GM23338 (cell line): ENCODE results near the gene KATNAL1. TPM values are rescaled to one million over a fixed set of nuclear protein-coding genes. Genes with fewer than 3 reads are reported as not detected.

Experiments used
- ATAC-seq: fragments of 200-7000 bp; cut with Tn5 transposase; 3 replicates; pipeline ENCODE4 v1.9.1; 2020
- DNase-seq: peaks from one replicate; pipeline ENCODE4 v3.0.0-alpha.2; 2015; ENCODE audit warnings: low spot score
- H2AFZ ChIP-seq: fragments of 200-600 bp; sonication (generic); 2 replicates; pipeline ENCODE4 v1.8.0; 2016; ENCODE audit warnings: antibody characterized with exemption, mild to moderate bottlenecking, moderate library complexity
- H3F3A ChIP-seq: fragments of 200-600 bp; sonication (generic); replicated peaks from 2 replicates; pipeline ENCODE4 v1.8.0; 2017; ENCODE audit warnings: antibody characterized with exemption, mixed run types, low read depth
- H3K27ac ChIP-seq: fragments of 200-600 bp; sonication (generic); 2 replicates; pipeline ENCODE4 v1.6.1; 2016; ENCODE audit warnings: low read depth
- H3K27me3 ChIP-seq: fragments of 200-600 bp; sonication (generic); 2 replicates; pipeline ENCODE4 v1.8.0; 2016; ENCODE audit warnings: mild to moderate bottlenecking, mixed run types, moderate library complexity; ENCODE audit not compliant: insufficient read depth
- H3K36me3 ChIP-seq: fragments of 200-600 bp; sonication (generic); 2 replicates; pipeline ENCODE4 v1.8.0; 2016; ENCODE audit warnings: mild to moderate bottlenecking; ENCODE audit not compliant: insufficient read depth
- H3K4me1 ChIP-seq: fragments of 200-600 bp; sonication (generic); 2 replicates; pipeline ENCODE4 v1.8.0; 2016; ENCODE audit warnings: mild to moderate bottlenecking, moderate library complexity; ENCODE audit not compliant: insufficient read depth
- H3K4me2 ChIP-seq: fragments of 200-600 bp; sonication (generic); 2 replicates; pipeline ENCODE4 v1.7.1; 2017; ENCODE audit warnings: mixed run types
- H3K4me3 ChIP-seq: fragments of 200-600 bp; sonication (generic); 2 replicates; pipeline ENCODE4 v1.6.1; 2016; ENCODE audit warnings: mixed run types
- H3K79me2 ChIP-seq: fragments of 200-600 bp; sonication (generic); replicated peaks from 2 replicates; pipeline ENCODE4 v1.8.0; 2017; ENCODE audit warnings: mild to moderate bottlenecking; ENCODE audit not compliant: insufficient read depth
- H3K9me2 ChIP-seq: fragments of 200-600 bp; sonication (generic); 2 replicates; pipeline ENCODE4 v1.8.0; 2017; ENCODE audit not compliant: insufficient read depth
- H4K20me1 ChIP-seq: fragments of 200-600 bp; sonication (generic); replicated peaks from 2 replicates; pipeline ENCODE4 v1.8.0; 2017; ENCODE audit warnings: mild to moderate bottlenecking; ENCODE audit not compliant: insufficient read depth
- H3K27ac Mint-ChIP-seq: 2 replicates; pipeline ENCODE4 v1.8.0; 2020; ENCODE audit warnings: inconsistent platforms, mild to moderate bottlenecking, moderate library complexity, mixed read lengths
- H3K27me3 Mint-ChIP-seq: 3 replicates; pipeline ENCODE4 v1.8.0; 2022; ENCODE audit warnings: low read depth, mild to moderate bottlenecking, moderate library complexity, mixed read lengths, inconsistent platforms; ENCODE audit not compliant: insufficient read depth, poor library complexity
- H3K36me3 Mint-ChIP-seq: 3 replicates; pipeline ENCODE4 v1.8.0; 2021; ENCODE audit warnings: low read depth, mild to moderate bottlenecking, inconsistent platforms, moderate library complexity, mixed read lengths
- H3K4me1 Mint-ChIP-seq: 3 replicates; pipeline ENCODE4 v1.8.0; 2020; ENCODE audit warnings: mild to moderate bottlenecking, inconsistent platforms, mixed read lengths
- H3K4me3 Mint-ChIP-seq: 3 replicates; pipeline ENCODE4 v1.8.0; 2021; ENCODE audit warnings: moderate library complexity, mild to moderate bottlenecking, inconsistent platforms, mixed read lengths
- H3K9me3 Mint-ChIP-seq: 3 replicates; pipeline ENCODE4 v1.8.0; 2020; ENCODE audit warnings: moderate library complexity, mild to moderate bottlenecking, inconsistent platforms, mixed read lengths
- CREB1 ChIP-seq: fragments of 250-450 bp; sonication (Bioruptor Pico); IDR thresholded peaks from 2 replicates; pipeline ENCODE4 v1.5.0; 2020; ENCODE audit warnings: low read depth, mild to moderate bottlenecking, moderate library complexity
- EZH2 ChIP-seq: fragments of 200-600 bp; sonication (generic); IDR thresholded peaks from one replicate; pipeline ENCODE4 v1.8.0; 2017; ENCODE audit warnings: antibody characterized with exemption, mild to moderate bottlenecking, low read depth; ENCODE audit not compliant: unreplicated experiment
- JUNB ChIP-seq: IDR thresholded peaks from one replicate; pipeline ENCODE4 v1.6.1; 2016; ENCODE audit warnings: antibody characterized with exemption; ENCODE audit not compliant: unreplicated experiment
- STAT1 ChIP-seq: IDR thresholded peaks from one replicate; pipeline ENCODE4 v1.6.1; 2016; ENCODE audit warnings: antibody characterized with exemption; ENCODE audit not compliant: unreplicated experiment
- ZNF114 ChIP-seq: fragments of 250-450 bp; sonication (Bioruptor Pico); IDR thresholded peaks from 2 replicates; pipeline ENCODE4 v1.5.0; 2020; ENCODE audit warnings: mild to moderate bottlenecking, moderate library complexity
- ZNF331 ChIP-seq: fragments of 250-450 bp; sonication (Bioruptor Pico); IDR thresholded peaks from 2 replicates; pipeline ENCODE4 v1.5.0; 2020; ENCODE audit warnings: low read depth, mild to moderate bottlenecking, moderate library complexity
- polyA plus RNA-seq: library from polyadenylated mRNA; unstranded; fragments of >200 nt; fragmentation: Nextera tagmentation; extraction: Ambion mirVana; gene quantifications from 2 replicates; pipeline ENCODE4 v1.2.1, GENCODE V29; 2016
- total RNA-seq: library from RNA; depleted of rRNA; stranded (reverse); fragments of >200 nt; shearing (Covaris generic); gene quantifications from 2 replicates; pipeline ENCODE4 v1.2.3, GENCODE V29; 2014
- TF ChIP-seq, protein P1 (sequence below): fragments of 250-450 bp; sonication (Bioruptor Pico); IDR thresholded peaks from 2 replicates; pipeline ENCODE4 v1.5.0; 2020; ENCODE audit warnings: mild to moderate bottlenecking, moderate library complexity
- TF ChIP-seq, protein P2 (sequence below): IDR thresholded peaks from 2 replicates; pipeline ENCODE4 v1.6.1; 2016; ENCODE audit warnings: antibody characterized with exemption
- TF ChIP-seq, protein P3 (sequence below), 2 experiments: fragments of 200-600 bp in 1 of 2; sonication (generic) in 1 of 2; conservative IDR thresholded peaks; 2 replicates each; pipeline versions ENCODE4 v1.5.1 to v1.6.1; 2016 to 2017; ENCODE audit warnings: antibody characterized with exemption in 2 of 2, low read depth in 2 of 2, mild to moderate bottlenecking in 2 of 2, moderate library complexity in 1 of 2
- TF ChIP-seq, protein P4 (sequence below): IDR thresholded peaks from one replicate; pipeline ENCODE4 v1.6.1; 2018; ENCODE audit warnings: antibody characterized with exemption; ENCODE audit not compliant: unreplicated experiment

KATNAL1 gene
- total and polyA plus RNA-seq, 2 experiments from 2014 or later, result 6.1 to 11.5 TPM

DNA sequence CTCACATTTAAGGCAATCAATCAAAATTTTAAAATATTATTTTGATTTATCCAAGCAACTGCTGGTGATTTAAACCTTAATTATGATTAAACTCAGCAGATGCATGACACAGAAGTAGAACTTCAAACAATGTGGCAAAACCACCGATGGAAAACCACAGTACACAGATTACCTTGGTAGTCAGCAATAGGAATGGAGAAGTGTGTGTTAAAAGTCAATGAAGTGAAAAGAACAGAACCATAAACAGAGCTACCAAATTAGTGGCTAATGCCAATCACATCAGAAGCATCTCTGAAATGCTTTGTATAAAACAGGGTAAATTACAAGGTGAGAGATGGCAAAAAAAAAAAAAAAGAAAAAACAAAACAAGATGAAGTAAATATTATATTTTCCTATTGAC, 31.2 kb downstream of the KATNAL1 start (continued):
- TF ChIP-seq, protein P1, sequence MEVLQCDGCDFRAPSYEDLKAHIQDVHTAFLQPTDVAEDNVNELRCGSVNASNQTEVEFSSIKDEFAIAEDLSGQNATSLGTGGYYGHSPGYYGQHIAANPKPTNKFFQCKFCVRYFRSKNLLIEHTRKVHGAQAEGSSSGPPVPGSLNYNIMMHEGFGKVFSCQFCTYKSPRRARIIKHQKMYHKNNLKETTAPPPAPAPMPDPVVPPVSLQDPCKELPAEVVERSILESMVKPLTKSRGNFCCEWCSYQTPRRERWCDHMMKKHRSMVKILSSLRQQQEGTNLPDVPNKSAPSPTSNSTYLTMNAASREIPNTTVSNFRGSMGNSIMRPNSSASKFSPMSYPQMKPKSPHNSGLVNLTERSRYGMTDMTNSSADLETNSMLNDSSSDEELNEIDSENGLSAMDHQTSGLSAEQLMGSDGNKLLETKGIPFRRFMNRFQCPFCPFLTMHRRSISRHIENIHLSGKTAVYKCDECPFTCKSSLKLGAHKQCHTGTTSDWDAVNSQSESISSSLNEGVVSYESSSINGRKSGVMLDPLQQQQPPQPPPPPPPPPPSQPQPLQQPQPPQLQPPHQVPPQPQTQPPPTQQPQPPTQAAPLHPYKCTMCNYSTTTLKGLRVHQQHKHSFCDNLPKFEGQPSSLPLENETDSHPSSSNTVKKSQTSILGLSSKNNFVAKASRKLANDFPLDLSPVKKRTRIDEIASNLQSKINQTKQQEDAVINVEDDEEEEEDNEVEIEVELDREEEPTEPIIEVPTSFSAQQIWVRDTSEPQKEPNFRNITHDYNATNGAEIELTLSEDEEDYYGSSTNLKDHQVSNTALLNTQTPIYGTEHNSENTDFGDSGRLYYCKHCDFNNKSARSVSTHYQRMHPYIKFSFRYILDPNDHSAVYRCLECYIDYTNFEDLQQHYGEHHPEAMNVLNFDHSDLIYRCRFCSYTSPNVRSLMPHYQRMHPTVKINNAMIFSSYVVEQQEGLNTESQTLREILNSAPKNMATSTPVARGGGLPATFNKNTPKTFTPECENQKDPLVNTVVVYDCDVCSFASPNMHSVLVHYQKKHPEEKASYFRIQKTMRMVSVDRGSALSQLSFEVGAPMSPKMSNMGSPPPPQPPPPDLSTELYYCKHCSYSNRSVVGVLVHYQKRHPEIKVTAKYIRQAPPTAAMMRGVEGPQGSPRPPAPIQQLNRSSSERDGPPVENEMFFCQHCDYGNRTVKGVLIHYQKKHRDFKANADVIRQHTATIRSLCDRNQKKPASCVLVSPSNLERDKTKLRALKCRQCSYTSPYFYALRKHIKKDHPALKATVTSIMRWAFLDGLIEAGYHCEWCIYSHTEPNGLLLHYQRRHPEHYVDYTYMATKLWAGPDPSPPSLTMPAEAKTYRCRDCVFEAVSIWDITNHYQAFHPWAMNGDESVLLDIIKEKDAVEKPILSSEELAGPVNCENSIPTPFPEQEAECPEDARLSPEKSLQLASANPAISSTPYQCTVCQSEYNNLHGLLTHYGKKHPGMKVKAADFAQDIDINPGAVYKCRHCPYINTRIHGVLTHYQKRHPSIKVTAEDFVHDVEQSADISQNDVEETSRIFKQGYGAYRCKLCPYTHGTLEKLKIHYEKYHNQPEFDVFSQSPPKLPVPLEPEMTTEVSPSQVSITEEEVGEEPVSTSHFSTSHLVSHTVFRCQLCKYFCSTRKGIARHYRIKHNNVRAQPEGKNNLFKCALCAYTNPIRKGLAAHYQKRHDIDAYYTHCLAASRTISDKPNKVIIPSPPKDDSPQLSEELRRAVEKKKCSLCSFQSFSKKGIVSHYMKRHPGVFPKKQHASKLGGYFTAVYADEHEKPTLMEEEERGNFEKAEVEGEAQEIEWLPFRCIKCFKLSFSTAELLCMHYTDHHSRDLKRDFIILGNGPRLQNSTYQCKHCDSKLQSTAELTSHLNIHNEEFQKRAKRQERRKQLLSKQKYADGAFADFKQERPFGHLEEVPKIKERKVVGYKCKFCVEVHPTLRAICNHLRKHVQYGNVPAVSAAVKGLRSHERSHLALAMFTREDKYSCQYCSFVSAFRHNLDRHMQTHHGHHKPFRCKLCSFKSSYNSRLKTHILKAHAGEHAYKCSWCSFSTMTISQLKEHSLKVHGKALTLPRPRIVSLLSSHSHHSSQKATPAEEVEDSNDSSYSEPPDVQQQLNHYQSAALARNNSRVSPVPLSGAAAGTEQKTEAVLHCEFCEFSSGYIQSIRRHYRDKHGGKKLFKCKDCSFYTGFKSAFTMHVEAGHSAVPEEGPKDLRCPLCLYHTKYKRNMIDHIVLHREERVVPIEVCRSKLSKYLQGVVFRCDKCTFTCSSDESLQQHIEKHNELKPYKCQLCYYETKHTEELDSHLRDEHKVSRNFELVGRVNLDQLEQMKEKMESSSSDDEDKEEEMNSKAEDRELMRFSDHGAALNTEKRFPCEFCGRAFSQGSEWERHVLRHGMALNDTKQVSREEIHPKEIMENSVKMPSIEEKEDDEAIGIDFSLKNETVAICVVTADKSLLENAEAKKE (CRISPR knock-in tag), result no peak
- TF ChIP-seq EZH2 (no peak), JUNB (no peak)

DNA sequence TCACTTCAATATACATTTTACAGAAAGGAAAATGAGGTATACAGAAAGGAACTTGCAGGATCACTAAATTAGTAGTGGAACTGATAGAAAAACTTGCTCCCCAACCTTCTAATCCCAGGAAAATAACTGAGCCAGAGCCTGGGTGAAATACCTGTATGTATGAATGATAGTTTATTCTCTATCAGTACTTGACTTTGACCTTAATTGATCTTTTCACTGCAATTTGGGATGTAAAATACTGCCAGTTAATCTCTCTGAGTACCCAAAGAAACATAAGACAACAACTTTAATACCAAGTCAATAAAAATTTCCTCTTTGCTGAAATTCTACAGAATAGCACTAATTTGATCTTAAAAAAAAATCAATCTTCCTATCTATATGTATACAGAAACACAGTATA, 33.3 kb downstream of the KATNAL1 start:
- 0 out of 2 replicates have a peak, but pooled peaks cover 4% of the 10 kb centered on the region for H3K4me1 ChIP-seq
- H3K27me3 ChIP-seq, result no peaks in the 10 kb centered on the region
- no peaks in the 10 kb centered on the region; the same call in 1 of the 2 replicates for H3K79me2 ChIP-seq
- no peaks in the 10 kb centered on the region for H3K36me3 ChIP-seq
- no peak overlapping the region for H3K4me2 ChIP-seq
- Mint-ChIP-seq H3K36me3 (peaks cover 25% of the 10 kb centered on the region), H3K27me3 (peaks cover 1% of the 10 kb centered on the region), H3K4me3 (no peak overlapping the region), H3K4me1 (no peaks in the 10 kb centered on the region), H3K9me3 (no peaks in the 10 kb centered on the region), H3K27ac (no peak overlapping the region)
- no peaks in the 10 kb centered on the region for H3F3A ChIP-seq
- no peak overlapping the region for H3K4me3 ChIP-seq
- H2AFZ ChIP-seq, result no peak overlapping the region
- DNase-seq (no peak), ATAC-seq (no peak)
- H3K9me2 ChIP-seq, result no peaks in the 10 kb centered on the region
- no peaks in the 10 kb centered on the region for H4K20me1 ChIP-seq
- no peak overlapping the region for H3K27ac ChIP-seq
- TF ChIP-seq, protein P2, sequence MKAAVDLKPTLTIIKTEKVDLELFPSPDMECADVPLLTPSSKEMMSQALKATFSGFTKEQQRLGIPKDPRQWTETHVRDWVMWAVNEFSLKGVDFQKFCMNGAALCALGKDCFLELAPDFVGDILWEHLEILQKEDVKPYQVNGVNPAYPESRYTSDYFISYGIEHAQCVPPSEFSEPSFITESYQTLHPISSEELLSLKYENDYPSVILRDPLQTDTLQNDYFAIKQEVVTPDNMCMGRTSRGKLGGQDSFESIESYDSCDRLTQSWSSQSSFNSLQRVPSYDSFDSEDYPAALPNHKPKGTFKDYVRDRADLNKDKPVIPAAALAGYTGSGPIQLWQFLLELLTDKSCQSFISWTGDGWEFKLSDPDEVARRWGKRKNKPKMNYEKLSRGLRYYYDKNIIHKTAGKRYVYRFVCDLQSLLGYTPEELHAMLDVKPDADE, result no peak
- no peak for TF ChIP-seq ZNF114 (CRISPR knock-in tag)
- no peak for TF ChIP-seq ZNF331
- no peak for TF ChIP-seq JUNB
- TF ChIP-seq, protein P3, sequence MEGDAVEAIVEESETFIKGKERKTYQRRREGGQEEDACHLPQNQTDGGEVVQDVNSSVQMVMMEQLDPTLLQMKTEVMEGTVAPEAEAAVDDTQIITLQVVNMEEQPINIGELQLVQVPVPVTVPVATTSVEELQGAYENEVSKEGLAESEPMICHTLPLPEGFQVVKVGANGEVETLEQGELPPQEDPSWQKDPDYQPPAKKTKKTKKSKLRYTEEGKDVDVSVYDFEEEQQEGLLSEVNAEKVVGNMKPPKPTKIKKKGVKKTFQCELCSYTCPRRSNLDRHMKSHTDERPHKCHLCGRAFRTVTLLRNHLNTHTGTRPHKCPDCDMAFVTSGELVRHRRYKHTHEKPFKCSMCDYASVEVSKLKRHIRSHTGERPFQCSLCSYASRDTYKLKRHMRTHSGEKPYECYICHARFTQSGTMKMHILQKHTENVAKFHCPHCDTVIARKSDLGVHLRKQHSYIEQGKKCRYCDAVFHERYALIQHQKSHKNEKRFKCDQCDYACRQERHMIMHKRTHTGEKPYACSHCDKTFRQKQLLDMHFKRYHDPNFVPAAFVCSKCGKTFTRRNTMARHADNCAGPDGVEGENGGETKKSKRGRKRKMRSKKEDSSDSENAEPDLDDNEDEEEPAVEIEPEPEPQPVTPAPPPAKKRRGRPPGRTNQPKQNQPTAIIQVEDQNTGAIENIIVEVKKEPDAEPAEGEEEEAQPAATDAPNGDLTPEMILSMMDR (conservative IDR thresholded peaks at IDR 0.05; ENCODE audit: low read depth in 2 of 2), result no peak
- no peak for TF ChIP-seq EZH2
- TF ChIP-seq, protein P4, sequence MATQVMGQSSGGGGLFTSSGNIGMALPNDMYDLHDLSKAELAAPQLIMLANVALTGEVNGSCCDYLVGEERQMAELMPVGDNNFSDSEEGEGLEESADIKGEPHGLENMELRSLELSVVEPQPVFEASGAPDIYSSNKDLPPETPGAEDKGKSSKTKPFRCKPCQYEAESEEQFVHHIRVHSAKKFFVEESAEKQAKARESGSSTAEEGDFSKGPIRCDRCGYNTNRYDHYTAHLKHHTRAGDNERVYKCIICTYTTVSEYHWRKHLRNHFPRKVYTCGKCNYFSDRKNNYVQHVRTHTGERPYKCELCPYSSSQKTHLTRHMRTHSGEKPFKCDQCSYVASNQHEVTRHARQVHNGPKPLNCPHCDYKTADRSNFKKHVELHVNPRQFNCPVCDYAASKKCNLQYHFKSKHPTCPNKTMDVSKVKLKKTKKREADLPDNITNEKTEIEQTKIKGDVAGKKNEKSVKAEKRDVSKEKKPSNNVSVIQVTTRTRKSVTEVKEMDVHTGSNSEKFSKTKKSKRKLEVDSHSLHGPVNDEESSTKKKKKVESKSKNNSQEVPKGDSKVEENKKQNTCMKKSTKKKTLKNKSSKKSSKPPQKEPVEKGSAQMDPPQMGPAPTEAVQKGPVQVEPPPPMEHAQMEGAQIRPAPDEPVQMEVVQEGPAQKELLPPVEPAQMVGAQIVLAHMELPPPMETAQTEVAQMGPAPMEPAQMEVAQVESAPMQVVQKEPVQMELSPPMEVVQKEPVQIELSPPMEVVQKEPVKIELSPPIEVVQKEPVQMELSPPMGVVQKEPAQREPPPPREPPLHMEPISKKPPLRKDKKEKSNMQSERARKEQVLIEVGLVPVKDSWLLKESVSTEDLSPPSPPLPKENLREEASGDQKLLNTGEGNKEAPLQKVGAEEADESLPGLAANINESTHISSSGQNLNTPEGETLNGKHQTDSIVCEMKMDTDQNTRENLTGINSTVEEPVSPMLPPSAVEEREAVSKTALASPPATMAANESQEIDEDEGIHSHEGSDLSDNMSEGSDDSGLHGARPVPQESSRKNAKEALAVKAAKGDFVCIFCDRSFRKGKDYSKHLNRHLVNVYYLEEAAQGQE, result no peak
- TF ChIP-seq STAT1, result no peak
- no peak for TF ChIP-seq CREB1 (CRISPR knock-in tag)
